Right atrium auricular region (tissue), 2 donors: ENCODE measurements around the gene CRACR2B. TPM values are rescaled to one million over a fixed set of nuclear protein-coding genes. Genes with fewer than 3 reads are reported as not detected.

Experiments used
- DNase-seq: peaks from one replicate; pipeline ENCODE4 v3.0.0-alpha.2; 2019; ENCODE audit warnings: low spot score
- H3K27ac ChIP-seq, 2 donors: fragments of 200-600 bp; sonication (generic); 1 replicate in 1 of 2; 2 replicates in 1 of 2; pipeline ENCODE4 v1.5.1; 2016 to 2019
- H3K27me3 ChIP-seq, 2 donors: fragments of 200-600 bp; sonication (generic); one replicate each; pipeline versions ENCODE4 v1.5.1 to v1.6.0; 2017 to 2019
- H3K36me3 ChIP-seq: fragments of 200-600 bp; sonication (generic); one replicate; pipeline ENCODE4 v1.5.1; 2016
- H3K4me1 ChIP-seq, 2 donors: fragments of 200-600 bp; sonication (generic); one replicate each; pipeline versions ENCODE4 v1.5.1 to v1.6.0; 2017 to 2019
- H3K4me3 ChIP-seq, 2 donors: fragments of 200-600 bp; sonication (generic); 1 replicate in 1 of 2; 2 replicates in 1 of 2; pipeline ENCODE4 v1.5.1; 2017 to 2019; ENCODE audit warnings: mild to moderate bottlenecking in 1 of 2, moderate library complexity in 1 of 2
- H3K9me3 ChIP-seq, 2 donors: fragments of 200-600 bp; sonication (generic); one replicate each; pipeline ENCODE4 v1.5.1; 2019
- total RNA-seq, 2 donors: library from RNA; depleted of rRNA; stranded (reverse); fragments of >200 nt; gene quantifications; one replicate each; pipeline ENCODE4 v1.1.0, GENCODE V29; 2016
- TF ChIP-seq, protein P1 (sequence below), 2 donors: fragments of 200-600 bp; sonication (generic); IDR thresholded peaks; one replicate each; pipeline ENCODE4 v1.5.1; 2019; ENCODE audit warnings: antibody characterized with exemption in 2 of 2

Gene CRACR2B
- total RNA-seq, 2 donors from 2014 or later: 15.6 to 29.7 TPM

DNA sequence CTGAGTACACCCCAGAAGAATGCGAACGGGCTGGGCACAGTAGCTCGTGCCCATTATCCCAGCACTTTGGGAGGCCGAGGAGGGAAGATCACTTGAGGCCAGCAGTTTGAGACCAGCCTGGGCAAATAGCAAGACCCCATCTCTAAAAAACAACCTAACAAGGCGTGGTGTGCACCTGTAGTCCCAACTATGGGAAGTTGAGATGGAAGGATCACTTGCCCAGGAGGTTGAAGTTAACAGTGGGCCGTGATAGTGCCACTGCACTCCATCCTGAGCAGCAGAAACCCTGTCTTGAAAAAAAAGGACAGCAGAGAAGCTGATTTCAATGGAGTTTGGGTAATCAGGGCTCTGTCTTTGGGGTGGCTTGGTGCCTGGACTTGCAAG is 14.7 kb upstream of the CRACR2B start:
- no peak for DNase-seq
- TF ChIP-seq, protein P1, sequence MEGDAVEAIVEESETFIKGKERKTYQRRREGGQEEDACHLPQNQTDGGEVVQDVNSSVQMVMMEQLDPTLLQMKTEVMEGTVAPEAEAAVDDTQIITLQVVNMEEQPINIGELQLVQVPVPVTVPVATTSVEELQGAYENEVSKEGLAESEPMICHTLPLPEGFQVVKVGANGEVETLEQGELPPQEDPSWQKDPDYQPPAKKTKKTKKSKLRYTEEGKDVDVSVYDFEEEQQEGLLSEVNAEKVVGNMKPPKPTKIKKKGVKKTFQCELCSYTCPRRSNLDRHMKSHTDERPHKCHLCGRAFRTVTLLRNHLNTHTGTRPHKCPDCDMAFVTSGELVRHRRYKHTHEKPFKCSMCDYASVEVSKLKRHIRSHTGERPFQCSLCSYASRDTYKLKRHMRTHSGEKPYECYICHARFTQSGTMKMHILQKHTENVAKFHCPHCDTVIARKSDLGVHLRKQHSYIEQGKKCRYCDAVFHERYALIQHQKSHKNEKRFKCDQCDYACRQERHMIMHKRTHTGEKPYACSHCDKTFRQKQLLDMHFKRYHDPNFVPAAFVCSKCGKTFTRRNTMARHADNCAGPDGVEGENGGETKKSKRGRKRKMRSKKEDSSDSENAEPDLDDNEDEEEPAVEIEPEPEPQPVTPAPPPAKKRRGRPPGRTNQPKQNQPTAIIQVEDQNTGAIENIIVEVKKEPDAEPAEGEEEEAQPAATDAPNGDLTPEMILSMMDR (IDR thresholded peaks at IDR 0.05): no peak
- H3K9me3 ChIP-seq: no peaks in the 10 kb centered on the region
- peaks cover 0 to 29% of the 10 kb centered on the region in 2 donors for H3K4me1 ChIP-seq
- peaks cover 30% of the 10 kb centered on the region for H3K36me3 ChIP-seq
- H3K4me3 ChIP-seq: no peak overlapping the region
- no peaks in the 10 kb centered on the region for H3K27me3 ChIP-seq
- no peak overlapping the region for H3K27ac ChIP-seq

DNA sequence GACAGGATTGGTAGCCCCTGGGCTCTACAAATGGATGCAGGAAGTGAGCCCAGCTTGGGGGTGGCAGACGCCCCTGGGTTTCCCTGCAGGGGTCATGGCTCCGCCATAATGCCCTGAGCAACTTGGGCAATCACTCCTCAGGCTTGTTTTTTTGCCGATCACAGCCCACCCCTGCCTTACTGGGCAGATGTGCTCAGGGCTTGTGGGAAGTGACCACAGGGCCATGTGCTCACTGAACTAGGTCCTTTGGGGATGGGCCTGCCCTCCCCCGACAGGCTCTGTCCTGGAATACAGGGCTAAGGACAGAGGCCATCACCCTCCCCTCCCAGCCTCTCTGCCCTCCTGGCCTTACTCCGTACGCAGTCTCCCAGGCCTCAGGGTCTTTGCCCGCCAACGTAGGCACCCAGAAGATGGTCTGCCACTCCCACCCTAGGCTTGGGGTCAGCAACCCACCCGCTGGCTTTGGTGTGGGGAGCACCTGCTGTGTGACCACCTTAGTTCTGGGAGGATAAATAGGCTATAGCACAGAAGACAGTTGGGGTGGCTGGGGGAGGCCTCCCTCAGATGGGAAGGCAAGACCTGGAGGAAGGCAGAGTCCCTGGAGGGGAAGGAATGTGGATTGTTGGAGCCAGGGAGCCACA is 14.1 kb upstream of the CRACR2B start:
- H3K27ac ChIP-seq: no peak overlapping the region
- H3K4me1 ChIP-seq: peaks cover 0 to 27% of the 10 kb centered on the region in 2 donors
- H3K27me3 ChIP-seq: no peaks in the 10 kb centered on the region
- H3K9me3 ChIP-seq: no peaks in the 10 kb centered on the region
- DNase-seq: no peak
- no peak overlapping the region for H3K4me3 ChIP-seq
- TF ChIP-seq, protein P1 (IDR thresholded peaks at IDR 0.05): no peak
- H3K36me3 ChIP-seq: peaks cover 30% of the 10 kb centered on the region

DNA sequence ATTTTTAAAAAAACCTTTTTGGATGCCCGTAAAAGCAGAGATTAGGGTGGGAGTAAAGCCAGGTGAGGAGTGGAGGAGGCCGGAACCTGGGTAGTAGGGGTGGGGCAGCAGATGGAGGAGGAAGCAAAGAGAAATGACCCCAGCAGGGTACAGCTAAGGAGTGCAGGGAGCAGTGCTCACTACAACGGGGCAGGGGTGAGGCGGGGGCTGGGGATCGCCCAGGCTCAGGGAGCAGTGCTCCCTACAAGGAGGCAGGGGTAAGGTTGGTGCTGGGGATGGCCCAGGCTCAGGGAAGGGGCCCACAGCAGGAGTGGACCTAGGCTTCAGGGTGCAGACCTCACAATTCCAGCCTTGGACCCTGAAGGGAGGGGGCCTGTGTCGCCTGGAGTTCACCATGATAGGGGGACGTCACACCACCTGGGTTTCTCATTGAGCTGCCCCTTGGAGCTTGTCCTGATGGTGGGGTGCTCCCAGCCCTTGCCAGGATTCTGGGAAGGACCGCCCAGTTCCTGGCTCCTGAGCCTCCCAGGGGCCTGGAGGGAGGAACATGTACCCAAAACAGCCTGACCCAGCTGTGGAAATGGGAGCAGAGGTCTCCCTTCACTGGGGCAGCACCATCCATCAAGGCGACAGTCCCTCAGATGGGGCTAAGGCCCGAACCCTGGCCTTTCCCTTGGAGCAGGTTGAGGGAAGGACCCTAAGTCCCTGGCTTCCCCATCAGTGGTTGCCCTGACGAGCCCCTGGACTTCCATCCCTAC is 11.9 kb upstream of the CRACR2B start:
- DNase-seq: no peak
- no peak overlapping the region for H3K27ac ChIP-seq
- H3K4me3 ChIP-seq: no peak overlapping the region
- peaks cover 30% of the 10 kb centered on the region for H3K36me3 ChIP-seq
- H3K27me3 ChIP-seq: no peaks in the 10 kb centered on the region
- H3K4me1 ChIP-seq: peaks cover 0 to 28% of the 10 kb centered on the region in 2 donors
- no peaks in the 10 kb centered on the region for H3K9me3 ChIP-seq
- TF ChIP-seq, protein P1 (IDR thresholded peaks at IDR 0.05): no peak

DNA sequence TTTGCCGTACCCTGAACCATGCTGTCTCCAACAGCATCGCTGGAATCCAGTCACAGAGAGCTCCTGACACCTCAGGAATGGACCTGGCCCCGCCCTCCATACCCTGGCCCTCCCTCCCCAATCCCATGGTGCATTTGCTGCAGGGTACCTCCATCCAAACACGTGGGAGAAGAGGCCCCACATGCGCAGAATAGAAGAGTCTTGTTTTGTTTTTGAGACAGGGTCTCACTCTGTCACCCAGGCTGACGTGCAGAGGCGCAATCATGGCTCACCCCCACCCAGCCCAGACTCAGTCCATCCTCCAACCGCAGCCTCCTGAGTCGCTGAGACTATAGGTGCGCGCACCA is 11.3 kb upstream of the CRACR2B start:
- Histone ChIP-seq H3K4me3 (no peak overlapping the region), H3K27ac (no peak overlapping the region), H3K36me3 (peaks cover 26% of the 10 kb centered on the region), H3K9me3 (no peaks in the 10 kb centered on the region), H3K27me3 (no peaks in the 10 kb centered on the region), H3K4me1 (peaks cover 0 to 28% of the 10 kb centered on the region in 2 donors)
- TF ChIP-seq, protein P1 (IDR thresholded peaks at IDR 0.05): no peak
- DNase-seq: no peak

DNA sequence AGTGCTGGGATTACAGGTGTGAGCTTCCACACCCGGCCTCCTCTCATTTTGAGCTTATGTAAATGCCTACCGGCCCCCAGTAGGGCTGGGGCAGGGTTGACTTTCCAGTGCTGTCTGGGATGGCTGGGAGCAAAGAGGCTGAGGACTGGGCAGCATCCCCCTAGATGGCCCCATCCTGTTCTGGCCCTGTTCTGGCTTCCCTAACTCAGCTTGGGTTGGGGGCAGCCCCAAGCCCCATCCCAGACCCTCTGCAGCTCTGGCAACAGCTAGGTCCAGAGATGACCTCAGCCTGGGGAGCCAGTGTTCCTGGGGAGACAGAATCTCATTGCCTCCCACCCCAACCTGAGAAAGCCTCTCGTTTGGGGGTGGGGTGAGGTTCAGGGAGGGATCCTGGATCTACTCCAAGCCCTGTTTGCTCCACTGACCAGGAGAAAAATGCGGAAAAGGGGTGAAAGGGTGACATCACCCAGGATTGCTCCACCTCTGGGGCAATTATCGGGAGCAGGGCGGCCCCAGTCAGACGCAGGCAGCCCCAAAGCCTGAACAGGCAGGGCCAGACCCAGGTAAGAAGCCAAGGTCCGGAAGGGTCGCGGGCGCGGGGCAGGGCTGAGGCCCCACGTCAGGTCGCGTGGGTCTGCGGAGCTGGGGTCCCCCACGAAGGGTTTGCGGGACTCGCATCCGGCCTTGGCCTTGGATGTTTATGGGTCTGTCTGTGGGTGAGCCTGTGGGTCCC is 9.2 kb upstream of the CRACR2B start, which contains the start of gene PNPLA2:
TSS of gene PNPLA2 (plus strand) at position 519 of the 733 bp plus-strand sequence. CDS start 805 bp downstream, outside the sequence.
- TF ChIP-seq, protein P1 (IDR thresholded peaks at IDR 0.05): no peak
- H3K27me3 ChIP-seq: no peaks in the 10 kb centered on the region
- H3K36me3 ChIP-seq: peaks cover 25% of the 10 kb centered on the region
- H3K9me3 ChIP-seq: no peaks in the 10 kb centered on the region
- H3K4me1 ChIP-seq: peaks cover 0 to 33% of the 10 kb centered on the region in 2 donors
- H3K27ac ChIP-seq: peak within 1 kb of the TSS; percentile 98
- H3K4me3 ChIP-seq: peak within 1 kb of the TSS; percentile 88 to 93
- no peak for DNase-seq
